Measurements from ENCODE around the gene GRB10. TPM values are rescaled to one million over a fixed set of nuclear protein-coding genes. Genes with fewer than 3 reads are reported as not detected.
A peak's percentile ranks its signal among the peaks of the same experiment; 100 is the strongest.

Gene GRB10
- total and polyA plus RNA-seq, 4 donors = 11.6 to 68.6 (median 41.0) TPM

- Histone ChIP-seq H3K4me3 (no peak overlapping the region), H3K9ac (ENCODE audit: insufficient read depth in 1 of 2, low read length in 2 of 2) (no peak overlapping the region), H3K9me3 (ENCODE audit: control insufficient read depth in 4 of 4, insufficient read depth in 3 of 4, low read length in 3 of 4) (peaks cover 0 to 2% (median 0%) of the 10 kb centered on the region in 4 donors), H3K27me3 (ENCODE audit: control insufficient read depth in 3 of 3, insufficient read depth in 3 of 3, low read length in 2 of 3) (no peaks in the 10 kb centered on the region), H3K27ac (ENCODE audit: low read depth in 1 of 2, low read length in 1 of 2) (peak overlapping the region; percentile 68 to 75), H3K36me3 (ENCODE audit: control insufficient read depth in 4 of 4, insufficient read depth in 4 of 4, low read length in 4 of 4) (peaks cover 0 to 12% (median 7%) of the 10 kb centered on the region in 4 donors), H3K4me1 (ENCODE audit: control insufficient read depth in 5 of 5, insufficient read depth in 5 of 5, low read length in 5 of 5) (peaks cover 0 to 33% (median 11%) of the 10 kb centered on the region in 5 donors)
- DNase-seq (peak in 1 of 3 donors; percentile 34), ATAC-seq (ENCODE audit: insufficient read depth, low FRiP score) (peak; percentile 3)
- 54 to 78% methylated on average over 5 of the region's 5 CpGs for whole genome bisulfite sequencing, 2 donors
- TF ChIP-seq CTCF (IDR thresholded peaks at IDR 0.05; ENCODE audit: control extremely low read depth, extremely low read depth) = no peak
Measured at GRCh38 chr7:50667789-50668226, 114.9 kb downstream of the GRB10 start.

GRCh38 chr7:50667338-50667737 is 115.4 kb downstream of the GRB10 start:
- H3K9me3 ChIP-seq (ENCODE audit: control insufficient read depth in 4 of 4, insufficient read depth in 3 of 4, low read length in 3 of 4) = peaks cover 0 to 2% (median 0%) of the 10 kb centered on the region in 4 donors
- peak in 2 of 3 donors; percentile 33 to 64 for DNase-seq
- no peaks in the 10 kb centered on the region for H3K27me3 ChIP-seq (ENCODE audit: control insufficient read depth in 3 of 3, insufficient read depth in 3 of 3, low read length in 2 of 3)
- H3K36me3 ChIP-seq (ENCODE audit: control insufficient read depth in 4 of 4, insufficient read depth in 4 of 4, low read length in 4 of 4) = peaks cover 0 to 12% (median 7%) of the 10 kb centered on the region in 4 donors
- TF ChIP-seq CTCF (IDR thresholded peaks at IDR 0.05; ENCODE audit: control extremely low read depth, extremely low read depth) = no peak
- H3K9ac ChIP-seq (ENCODE audit: insufficient read depth in 1 of 2, low read length in 2 of 2) = no peak overlapping the region
- H3K27ac ChIP-seq (ENCODE audit: low read depth in 1 of 2, low read length in 1 of 2) = peak overlapping the region; percentile 68 to 75
- H3K4me1 ChIP-seq (ENCODE audit: control insufficient read depth in 5 of 5, insufficient read depth in 5 of 5, low read length in 5 of 5) = peaks cover 0 to 33% (median 11%) of the 10 kb centered on the region in 5 donors
- no peak for ATAC-seq (ENCODE audit: insufficient read depth, low FRiP score)
- 35 to 65% methylated on average over 4 of the region's 4 CpGs for WGBS, 2 donors
- no peak overlapping the region for H3K4me3 ChIP-seq

GRCh38 chr7:50666124-50666496 is 116.6 kb downstream of the GRB10 start:
- no peak for DNase-seq
- Histone ChIP-seq H3K4me1 (ENCODE audit: control insufficient read depth in 5 of 5, insufficient read depth in 5 of 5, low read length in 5 of 5) (peaks cover 0 to 42% (median 11%) of the 10 kb centered on the region in 5 donors), H3K9ac (ENCODE audit: insufficient read depth in 1 of 2, low read length in 2 of 2) (no peak overlapping the region), H3K27me3 (ENCODE audit: control insufficient read depth in 3 of 3, insufficient read depth in 3 of 3, low read length in 2 of 3) (no peaks in the 10 kb centered on the region), H3K36me3 (ENCODE audit: control insufficient read depth in 4 of 4, insufficient read depth in 4 of 4, low read length in 4 of 4) (peaks cover 0 to 12% (median 6%) of the 10 kb centered on the region in 4 donors), H3K4me3 (no peak overlapping the region), H3K27ac (ENCODE audit: low read depth in 1 of 2, low read length in 1 of 2) (no peak overlapping the region), H3K9me3 (ENCODE audit: control insufficient read depth in 4 of 4, insufficient read depth in 3 of 4, low read length in 3 of 4) (peaks cover 0 to 2% (median 0%) of the 10 kb centered on the region in 4 donors)
- WGBS, 2 donors = 94 to 97% methylated on average over 11 of the region's 11 CpGs
- no peak for ATAC-seq (ENCODE audit: insufficient read depth, low FRiP score)
- TF ChIP-seq CTCF (IDR thresholded peaks at IDR 0.05; ENCODE audit: control extremely low read depth, extremely low read depth) = no peak

Data from lung (tissue), 12 donors.